UCSD-AML1 (cell line): ENCODE measurements around the gene CACNA1D.
"Not testable (repeated sequence)": the region's sequence is repeated elsewhere in the genome, so short reads cannot be mapped to it uniquely, and the experiment has no call there.

Source experiments
- DNase-seq: peaks from one replicate; lab custom pipeline; 2025; ENCODE audit not compliant: unreplicated experiment; lab: John Stamatoyannopoulos, UW

Gene CACNA1D

DNA sequence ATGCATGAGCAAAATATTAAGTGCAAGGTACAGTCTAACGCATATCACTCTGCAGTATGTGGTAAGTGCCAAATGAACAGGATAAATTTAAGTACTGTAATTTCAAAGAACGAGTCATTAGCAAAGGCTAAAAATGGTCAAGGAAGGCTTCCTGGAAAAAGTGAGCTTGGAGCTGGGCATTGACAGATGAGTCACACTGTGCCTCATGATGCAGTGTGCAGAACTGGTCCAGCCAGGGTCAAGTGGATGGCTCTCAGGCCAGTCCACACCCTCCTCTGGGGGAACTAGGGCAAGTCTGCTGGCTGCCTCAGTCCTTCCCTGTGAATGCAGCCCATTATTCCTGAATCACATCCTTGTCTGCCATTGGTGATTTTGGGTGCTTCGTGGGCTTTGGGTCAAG lies 76.3 kb downstream of the CACNA1D start:
- no peak for DNase-seq

DNA sequence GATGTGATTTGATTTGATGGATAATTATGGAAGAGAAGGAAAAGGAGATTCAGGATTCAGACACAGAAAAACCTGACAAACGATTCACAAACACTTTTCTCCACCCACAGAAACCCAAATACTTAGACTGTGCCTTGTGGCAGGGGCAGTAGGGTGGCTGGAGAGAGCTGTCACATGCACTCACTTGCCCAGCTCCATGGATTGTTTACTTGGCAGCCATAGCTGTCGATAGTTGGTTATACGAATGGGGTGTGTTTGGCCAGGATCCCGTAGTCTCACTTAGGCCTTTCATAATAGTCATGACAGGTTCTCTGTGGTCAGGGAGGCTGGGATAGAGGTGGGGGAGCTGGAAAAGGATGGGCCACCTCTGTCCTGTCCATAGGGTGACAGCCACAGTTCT lies 76.9 kb downstream of the CACNA1D start:
- no peak for DNase-seq

DNA sequence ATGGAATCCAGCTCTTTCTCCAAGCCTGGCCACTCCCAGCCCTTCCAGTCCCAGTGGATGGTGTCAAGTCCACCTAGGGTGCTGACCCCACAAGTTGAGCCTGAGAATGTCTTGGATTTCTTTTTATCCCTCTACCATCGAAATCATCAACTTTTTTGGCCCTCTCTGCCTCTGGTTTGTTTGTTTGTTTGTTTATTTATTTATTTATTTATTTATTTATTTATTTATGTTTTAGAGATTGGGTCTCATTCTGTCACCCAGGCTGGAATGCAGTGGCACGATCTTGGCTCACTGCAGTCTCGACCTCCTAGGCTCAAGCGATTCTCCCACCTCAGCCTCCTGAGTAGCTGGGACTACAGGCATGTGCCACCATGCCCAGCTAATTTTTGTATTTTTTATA lies 77.8 kb downstream of the CACNA1D start:
- not testable (repeated sequence) for DNase-seq

DNA sequence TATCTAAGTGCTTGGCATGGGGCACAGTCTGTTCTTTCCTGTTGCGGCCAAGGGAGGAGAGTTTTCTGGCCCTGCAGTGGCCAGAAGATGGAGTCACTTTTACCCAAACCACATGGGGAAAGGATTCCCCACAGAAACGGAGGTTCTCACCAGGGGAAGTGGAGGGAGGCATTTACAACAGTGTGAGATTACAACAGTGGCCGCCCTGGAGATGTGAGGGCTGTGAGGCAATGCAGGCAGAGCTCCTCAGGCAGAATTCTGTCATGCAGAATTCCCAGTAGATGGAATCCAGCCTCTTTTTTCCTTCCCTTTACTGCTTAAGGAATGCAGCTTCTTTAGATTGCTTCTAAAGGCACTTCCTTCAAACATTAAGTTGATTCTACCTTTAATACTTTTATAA lies 83.1 kb downstream of the CACNA1D start:
- no peak for DNase-seq

DNA sequence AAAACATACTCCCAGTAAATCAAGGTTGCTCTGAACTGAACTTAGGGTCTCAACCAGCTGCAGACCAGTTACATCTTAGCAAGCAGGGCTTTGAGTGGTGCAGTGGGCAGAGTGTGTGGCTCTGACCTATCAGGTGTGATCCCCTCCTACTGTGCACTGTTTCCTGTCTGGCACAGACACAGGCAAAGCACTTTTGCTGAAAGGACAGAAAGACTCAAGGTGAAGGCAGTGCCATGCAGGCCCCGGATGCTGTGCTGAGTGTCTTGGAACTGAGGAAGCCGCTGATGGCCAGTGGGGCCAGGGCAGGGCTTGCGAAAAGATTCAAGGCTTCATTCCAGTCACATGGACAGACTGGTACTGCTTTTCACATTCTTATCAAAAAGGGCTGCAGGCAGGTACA lies 85.2 kb downstream of the CACNA1D start:
- DNase-seq, result no peak

DNA sequence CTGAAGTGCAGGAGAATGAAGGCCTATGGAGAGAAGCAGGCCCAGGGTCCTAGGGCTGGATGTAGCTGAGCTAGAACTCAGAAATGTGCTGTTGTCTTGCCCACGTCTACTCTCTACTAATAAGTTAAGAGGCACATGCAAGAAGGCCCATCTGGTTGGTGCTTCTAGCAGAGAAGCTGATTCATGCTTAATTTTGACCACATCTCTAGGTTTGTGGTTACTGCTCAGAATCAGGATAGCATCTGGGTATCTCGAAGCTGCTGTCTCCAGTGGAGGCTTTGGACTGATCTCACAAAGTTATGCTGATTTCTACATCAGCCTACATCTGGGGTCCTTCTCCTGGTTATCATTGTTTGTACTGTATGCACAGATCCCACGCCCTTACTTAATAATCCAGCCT lies 87.3 kb downstream of the CACNA1D start:
- DNase-seq, result no peak

DNA sequence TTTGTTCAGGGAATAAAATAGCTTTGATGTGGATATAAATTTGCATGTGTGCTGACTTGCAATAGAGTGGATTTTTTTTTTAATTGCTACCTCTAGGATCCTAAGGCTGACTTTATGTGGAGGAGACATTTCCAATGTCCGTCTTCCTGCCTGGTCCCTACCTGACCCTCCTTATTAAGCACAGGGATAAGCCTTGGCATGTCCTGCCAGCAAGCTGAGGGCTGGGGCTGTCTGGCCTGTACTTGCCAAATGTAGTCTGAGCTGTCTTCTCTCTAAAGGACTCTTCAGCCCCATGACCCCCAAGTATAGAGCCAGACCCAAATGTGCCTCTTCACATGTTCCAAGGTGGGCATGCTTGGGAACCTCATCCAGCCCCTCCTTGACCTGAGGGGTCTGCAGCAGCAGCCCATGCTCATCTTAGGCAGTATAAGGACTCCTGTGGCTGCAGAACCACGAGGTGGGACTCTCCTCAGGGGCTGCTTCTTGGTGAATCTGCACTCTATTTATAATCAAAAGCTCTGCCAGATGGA lies 88.8 kb downstream of the CACNA1D start:
- DNase-seq, result no peak

DNA sequence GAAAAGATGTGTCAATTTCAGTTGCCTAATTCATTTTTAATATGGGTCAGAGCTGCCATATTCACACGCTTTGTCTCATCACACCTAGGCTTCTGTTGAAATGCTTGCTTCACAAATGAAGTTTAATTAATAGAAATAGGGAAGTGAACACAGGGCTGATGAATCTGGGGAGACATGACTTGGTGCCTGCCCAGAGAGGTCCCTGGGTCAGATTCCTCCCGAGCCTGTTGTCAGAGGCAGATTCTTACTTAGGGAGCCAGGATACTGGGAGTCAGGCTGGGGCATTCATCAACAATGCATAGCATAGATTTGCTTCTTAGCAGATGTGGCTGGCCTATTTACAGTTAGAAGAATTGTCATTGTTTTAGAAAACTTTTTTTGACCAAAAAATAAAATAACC lies 90.6 kb downstream of the CACNA1D start:
- DNase-seq, result no peak

DNA sequence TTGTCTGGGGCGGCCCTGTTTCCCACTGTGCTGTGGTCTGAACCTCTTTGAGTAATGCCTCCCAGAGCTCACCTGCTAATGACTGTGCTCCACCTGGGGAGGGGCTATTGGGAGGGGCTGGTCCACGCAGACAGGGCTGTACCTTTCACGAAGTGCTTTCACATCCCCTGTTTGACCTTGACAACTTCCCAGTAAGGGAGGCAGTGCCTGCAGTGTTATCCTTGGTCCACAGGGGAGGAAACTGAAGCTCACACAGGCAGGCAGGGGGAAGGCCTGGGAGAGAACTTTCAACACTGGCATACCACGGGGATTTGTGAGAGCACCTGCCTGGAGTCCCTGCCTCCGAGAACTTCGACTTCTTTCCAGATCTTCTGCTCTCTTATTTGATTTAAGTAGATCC lies 91.2 kb downstream of the CACNA1D start:
- DNase-seq, result no peak

DNA sequence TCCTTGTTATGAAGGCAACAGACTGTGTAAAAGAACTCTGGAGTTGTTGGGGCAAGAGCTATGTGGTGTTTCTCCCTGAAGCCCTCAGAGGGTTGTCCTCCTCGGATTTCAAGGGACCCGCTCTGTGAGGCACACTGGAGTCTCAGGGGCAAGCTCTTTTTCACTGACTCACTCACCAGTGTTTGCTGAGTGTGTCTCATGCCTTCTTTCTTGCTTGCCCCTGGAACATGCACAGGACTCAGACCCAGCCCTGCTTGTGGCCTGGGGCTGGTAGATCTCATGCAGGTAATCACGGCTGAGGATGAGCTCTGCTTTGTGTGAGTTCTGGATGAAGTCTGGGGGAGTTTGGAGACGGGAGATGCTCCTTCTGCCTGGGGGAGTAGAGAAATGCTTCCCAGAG lies 93.7 kb downstream of the CACNA1D start:
- no peak for DNase-seq

DNA sequence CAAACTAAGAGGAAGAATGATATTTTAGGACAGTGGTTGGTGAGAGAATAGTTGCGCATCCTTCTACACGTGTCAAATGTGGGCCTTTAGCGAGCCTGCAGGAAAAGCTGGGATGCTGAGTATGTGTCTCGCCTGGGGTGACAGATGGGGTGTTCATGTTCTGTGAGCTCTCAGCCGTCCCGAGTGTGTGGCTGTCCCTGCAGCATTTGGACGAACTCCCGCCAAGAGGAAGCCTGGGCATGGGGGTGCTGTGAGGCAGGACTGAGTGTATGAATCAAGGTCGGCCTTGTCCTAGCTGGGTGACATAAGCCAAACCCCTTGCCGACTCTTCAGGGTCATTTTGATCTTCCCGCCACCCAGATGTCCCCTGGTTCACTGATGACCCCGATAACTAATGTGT lies 94.8 kb downstream of the CACNA1D start:
- no peak for DNase-seq

DNA sequence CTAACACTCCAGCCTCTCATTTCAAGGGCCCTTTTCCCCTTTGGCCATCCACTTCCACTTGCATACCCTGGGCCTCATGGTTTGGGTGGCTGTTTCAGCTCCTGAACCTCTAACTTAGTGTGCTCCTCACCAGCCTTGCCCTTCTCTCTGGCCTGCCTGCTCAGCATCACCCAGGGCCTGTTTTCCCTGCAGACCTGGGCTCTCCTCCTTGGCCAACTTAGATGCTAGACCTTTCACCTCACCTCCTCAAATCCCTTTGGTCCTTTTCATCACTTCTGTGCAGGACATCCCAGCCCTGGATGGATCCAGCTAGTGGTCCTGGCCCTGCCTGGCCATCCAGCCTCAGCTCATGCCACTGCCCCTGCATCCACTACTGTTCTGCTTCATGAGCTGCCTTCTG lies 95.4 kb downstream of the CACNA1D start:
- no peak for DNase-seq

DNA sequence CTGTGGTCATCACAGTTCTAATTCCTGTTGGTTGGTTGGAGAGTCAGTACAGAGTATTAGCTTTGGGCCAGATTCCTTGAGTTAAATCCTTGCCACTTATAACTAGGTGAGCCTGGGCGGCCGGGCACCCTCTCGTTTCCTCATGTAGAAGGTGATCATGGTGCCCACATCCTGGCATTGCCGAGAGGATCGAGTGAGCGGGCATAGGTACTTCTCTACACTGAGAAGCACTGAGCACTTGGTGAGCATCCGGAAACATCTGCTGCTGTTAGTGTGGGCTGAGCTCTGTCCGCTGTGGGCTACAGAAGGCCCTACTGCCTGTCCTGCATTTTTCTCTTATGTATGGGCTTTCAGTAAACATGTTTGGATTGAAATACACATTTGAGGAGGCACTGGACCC lies 96.2 kb downstream of the CACNA1D start:
- DNase-seq, result no peak

DNA sequence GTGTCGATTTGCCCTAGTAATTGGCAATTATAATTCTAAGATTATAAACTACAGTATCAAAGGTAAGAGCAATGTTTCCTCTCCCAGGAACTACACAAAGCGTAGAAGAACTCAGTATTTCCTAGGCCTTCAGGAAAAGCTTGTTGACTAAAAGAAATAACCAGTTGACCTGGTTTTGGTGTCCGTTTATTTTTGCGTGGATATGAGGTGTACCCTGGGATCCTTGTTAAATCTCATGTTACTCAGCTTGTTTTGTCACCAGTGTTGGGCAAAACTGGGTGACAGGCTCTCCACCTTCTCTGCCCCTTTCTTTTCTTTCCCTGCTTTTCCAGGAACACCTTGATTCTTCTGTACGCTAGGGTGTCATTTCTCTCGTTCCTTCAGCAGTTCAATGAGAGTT lies 97.2 kb downstream of the CACNA1D start:
- DNase-seq, result no peak

DNA sequence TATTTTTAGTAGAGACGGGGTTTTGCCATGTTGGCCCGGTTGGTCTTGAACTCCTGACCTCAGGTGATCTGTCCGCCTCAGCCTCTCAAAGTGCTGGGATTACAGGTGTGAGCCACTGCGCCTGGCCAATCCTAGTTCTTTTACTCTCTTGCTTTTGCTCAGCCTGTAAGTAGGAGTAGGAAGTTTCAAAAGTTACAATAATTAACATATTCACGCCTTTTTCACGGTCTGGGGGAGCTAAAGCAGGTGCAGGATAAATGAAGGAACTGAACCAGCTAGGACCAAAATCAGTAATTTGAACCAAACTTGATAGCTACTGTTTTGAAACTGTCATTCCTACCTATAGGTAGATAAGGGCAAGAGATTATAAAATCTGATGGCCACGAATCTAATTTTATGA lies 98.5 kb downstream of the CACNA1D start:
- DNase-seq, result no peak

DNA sequence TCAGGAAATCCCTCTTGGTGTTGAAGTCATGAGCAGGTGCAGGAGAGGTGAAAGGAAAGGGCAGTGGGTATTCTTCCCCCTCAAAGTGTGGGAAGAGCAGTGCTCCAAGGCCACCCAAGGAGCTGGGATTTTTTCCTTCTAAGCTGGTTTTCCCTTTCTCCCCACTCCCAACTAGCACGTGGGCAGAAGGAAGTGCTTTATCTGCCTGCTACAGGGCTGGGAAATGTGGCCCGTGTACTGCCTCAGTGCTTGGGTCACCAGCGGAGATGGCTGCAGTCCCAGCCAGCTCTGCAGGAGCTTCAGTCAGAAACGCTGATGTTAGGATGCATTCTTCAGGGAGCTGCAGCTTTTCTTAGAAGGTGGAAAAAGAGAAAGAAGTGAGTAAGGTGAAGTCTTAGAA lies 99.2 kb downstream of the CACNA1D start:
- DNase-seq, result no peak

DNA sequence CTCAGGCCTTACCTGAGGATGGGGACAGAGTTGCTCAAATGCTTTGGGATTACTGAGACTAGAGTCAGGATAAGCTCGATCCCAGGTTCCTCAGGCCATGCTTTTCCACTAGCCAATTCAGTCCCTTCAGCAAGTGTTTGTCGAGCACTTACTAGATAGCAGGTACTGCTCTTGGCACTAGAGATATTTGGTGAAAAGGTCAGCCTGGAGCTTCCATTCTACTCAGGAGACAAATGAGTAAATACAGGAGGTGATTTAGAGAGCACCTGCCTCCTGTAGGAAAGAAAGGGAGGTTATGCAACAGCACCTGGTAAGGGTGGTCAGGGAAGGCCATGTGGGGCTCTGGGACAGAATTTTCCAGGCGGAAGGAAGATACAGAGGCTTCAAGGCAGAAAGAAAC lies 99.9 kb downstream of the CACNA1D start:
- no peak for DNase-seq

DNA sequence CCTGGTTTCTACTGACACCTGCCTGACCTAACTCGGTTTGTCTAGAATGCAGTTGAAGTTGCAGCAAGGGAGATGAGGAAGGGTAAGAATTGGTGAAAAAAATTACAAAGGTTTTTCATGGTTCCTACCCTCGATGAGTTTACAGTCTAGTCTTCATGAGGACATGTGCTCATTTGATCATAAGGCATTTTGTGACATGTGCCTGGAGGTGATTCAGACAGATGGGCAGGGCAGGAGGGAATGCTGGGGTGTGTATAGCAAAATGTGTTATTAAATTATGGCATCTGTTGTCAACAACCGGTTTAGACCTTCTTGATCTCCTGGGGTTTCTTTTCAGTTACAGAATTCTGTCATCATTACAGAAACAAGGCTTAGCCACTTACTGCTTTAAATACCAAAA lies 101.2 kb downstream of the CACNA1D start:
- DNase-seq, result no peak

DNA sequence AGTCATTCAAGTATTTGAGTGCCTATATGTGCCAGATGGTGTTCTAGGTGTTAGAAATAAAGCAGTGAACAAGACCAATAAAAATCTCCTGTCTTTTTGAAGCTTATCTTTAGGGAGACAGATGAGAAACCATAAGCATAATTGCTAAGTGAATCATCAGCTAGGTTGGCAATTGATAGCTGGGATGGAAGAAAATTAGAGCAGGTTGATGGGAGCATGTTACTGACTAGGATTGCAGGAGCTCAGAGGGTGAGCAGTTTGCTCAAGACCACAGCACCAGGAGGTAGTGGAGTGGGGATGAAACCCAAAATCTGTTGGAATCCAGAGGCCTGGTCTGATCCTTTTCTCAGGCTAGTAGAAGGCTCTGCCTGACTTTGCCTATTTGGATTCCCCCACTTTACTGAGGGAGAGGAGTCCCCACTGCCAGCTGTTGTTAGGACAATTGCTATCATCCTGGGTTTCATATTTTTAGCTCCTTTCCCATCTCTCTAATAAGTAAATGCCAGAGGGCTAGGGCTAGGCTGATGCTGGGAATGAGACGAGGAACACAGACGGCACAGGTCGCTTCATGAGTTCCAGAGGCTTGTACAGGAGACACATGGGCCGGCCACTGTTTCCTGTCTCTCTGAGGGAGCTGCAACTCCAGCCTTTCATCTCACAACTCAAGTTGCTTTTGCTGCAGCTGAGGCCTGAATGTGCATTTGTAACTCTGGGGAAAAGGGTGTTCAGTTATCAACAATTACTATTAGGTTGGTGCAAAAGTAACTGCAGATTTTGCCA lies 102.9 kb downstream of the CACNA1D start:
- DNase-seq, result no peak

DNA sequence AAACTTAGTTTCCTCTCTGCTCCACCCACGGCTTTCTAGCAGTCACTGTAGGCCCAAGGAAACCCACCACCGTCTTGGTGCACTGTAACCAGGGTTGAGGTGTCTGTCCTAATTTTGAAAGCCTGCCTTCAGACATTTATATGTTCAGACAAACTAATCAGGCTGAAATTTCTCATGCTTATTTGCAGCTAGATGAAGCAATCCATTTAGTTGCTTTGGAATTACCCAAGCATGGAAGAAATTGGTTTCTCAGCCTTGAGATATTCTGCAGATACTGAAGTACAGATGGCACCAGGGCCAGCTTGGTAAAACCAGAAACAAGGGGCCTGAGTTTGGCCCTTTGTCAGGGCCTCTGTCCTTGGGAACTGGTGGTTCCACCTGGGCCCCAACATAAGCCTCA lies 105.4 kb downstream of the CACNA1D start:
- DNase-seq, result no peak

DNA sequence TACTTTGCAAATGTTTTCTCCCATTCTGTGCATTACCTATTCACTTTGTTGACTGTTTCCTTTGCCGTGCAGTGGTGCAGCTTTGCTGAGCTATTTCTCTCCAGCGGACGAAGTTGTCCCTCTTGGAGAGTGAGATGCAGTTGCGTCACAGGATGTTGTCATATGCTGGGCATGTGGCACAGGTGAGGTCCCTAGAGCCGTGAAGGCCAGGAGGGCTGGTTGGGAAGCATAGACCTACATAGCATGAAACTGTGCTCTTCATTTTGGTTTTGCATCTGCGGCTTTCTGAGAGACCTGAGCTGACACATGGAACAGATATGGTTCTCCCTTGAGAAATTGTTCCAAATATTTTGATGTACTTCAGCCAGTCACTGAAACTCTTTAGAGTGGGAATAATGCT lies 108.5 kb downstream of the CACNA1D start:
- DNase-seq, result no peak

DNA sequence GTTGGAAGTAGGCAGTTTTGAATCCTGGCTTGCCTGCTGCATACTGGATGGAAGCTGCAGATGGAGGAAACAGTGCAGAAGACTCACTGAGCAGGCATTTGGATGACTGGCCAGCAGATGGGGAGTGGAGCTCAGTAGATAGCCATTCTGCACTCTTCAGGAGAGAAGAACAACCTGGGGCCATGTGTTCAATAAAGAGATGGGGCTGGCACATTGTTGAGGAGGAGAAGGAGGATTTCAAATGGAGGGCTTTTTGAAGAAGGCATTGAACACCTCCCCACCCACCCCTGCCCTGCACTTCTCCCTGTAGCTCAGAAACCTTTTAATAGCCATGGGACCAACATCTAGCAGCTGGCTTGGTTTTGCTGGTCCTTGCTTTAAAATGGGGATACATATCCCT lies 109.8 kb downstream of the CACNA1D start:
- DNase-seq, result no peak

DNA sequence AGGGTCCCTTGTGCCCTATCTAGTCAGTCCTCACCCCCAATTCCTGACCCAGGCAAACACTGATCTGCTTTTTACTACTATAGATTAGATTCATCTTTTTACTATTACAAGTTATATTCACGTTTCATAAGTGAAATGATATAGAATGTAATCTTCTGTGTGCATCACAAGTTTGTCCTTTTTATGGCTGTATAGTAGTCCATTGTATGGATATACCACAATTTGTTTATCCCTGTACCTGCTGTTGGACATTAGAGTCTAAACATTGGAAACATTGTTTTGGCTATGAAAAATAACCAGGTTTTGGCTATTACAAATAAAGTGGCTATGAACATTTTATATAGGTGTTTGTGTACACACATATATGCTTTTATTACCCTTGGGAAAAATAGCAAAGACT lies 112.4 kb downstream of the CACNA1D start:
- no peak for DNase-seq
